K562 (cell line): ENCODE measurements around the gene STK11.

Experiments used
- ATF7 ChIP-seq: fragments of 450-650 bp; IDR thresholded peaks from 2 replicates; pipeline ENCODE4 v1.7.1; 2014; ENCODE audit warnings: mild to moderate bottlenecking, moderate library complexity
- CBFA2T3 ChIP-seq: fragments of 450-650 bp; IDR thresholded peaks from 2 replicates; pipeline ENCODE4 v1.6.1; 2017
- COPS2 ChIP-seq: fragments of 450-650 bp; conservative IDR thresholded peaks from 2 replicates; pipeline ENCODE4 v1.6.1; 2016; ENCODE audit warnings: mild to moderate bottlenecking, moderate library complexity
- CTCF ChIP-seq, 3 experiments: IDR thresholded peaks in 2 of 3; conservative IDR thresholded peaks in 1 of 3; 2 replicates each; pipeline ENCODE4 v1.5.1; 2011 to 2012; ENCODE audit warnings: low read length in 3 of 3, mild to moderate bottlenecking in 3 of 3, control low read depth in 2 of 3, improper control_type of control experiment in 1 of 3, inconsistent platforms in 1 of 3, low read depth in 1 of 3, mixed read lengths in 1 of 3, moderate library complexity in 1 of 3; ENCODE audit not compliant: insufficient read depth in 2 of 3
- EGR1 ChIP-seq: fragments of 450-650 bp; conservative IDR thresholded peaks from 2 replicates; pipeline ENCODE4 v1.6.1; 2017; ENCODE audit warnings: mild to moderate bottlenecking
- GTF2F1 ChIP-seq: IDR thresholded peaks from 2 replicates; pipeline ENCODE4 v1.6.1; 2011; ENCODE audit warnings: low read depth, low read length, improper control_type of control experiment
- RAD21 ChIP-seq, 2 experiments: fragments of 250-450 bp in 1 of 2; fragments of 450-650 bp in 1 of 2; sonication (Bioruptor Pico) in 1 of 2; formaldehyde crosslinking in 1 of 2; IDR thresholded peaks in 1 of 2; conservative IDR thresholded peaks in 1 of 2; 2 replicates each; pipeline versions ENCODE4 v1.4.0 to v1.8.0; 2020 to 2022; ENCODE audit warnings: mild to moderate bottlenecking in 2 of 2, moderate library complexity in 1 of 2
- XRCC5 ChIP-seq: fragments of 200-400 bp; formaldehyde crosslinking; IDR thresholded peaks from 2 replicates; pipeline ENCODE4 v1.6.1; 2017; ENCODE audit warnings: low read depth, mild to moderate bottlenecking, low read length
- ZFP36 ChIP-seq: fragments of 150-350 bp; IDR thresholded peaks from 2 replicates; pipeline ENCODE4 v1.6.1; 2018; ENCODE audit warnings: low read length, low read depth; ENCODE audit not compliant: partially characterized antibody
- ZNF408 ChIP-seq: fragments of 250-450 bp; sonication (Bioruptor Pico); IDR thresholded peaks from 2 replicates; pipeline ENCODE4 v1.4.0; 2020; ENCODE audit warnings: low read depth, mild to moderate bottlenecking, moderate library complexity
- ZNF780A ChIP-seq: fragments of 250-450 bp; sonication (Bioruptor Pico); IDR thresholded peaks from 2 replicates; pipeline ENCODE4 v1.5.0; 2021; ENCODE audit warnings: mild to moderate bottlenecking
- TF ChIP-seq, protein P1 (sequence below): fragments of 450-650 bp; IDR thresholded peaks from 2 replicates; pipeline ENCODE4 v1.6.1; 2018; ENCODE audit not compliant: partially characterized antibody
- TF ChIP-seq, protein P2 (sequence below): fragments of 250-450 bp; sonication (Bioruptor Pico); IDR thresholded peaks from 2 replicates; pipeline ENCODE4 v1.8.0; 2021; ENCODE audit warnings: borderline replicate concordance, mild to moderate bottlenecking, moderate library complexity; ENCODE audit not compliant: poor library complexity, severe bottlenecking
- TF ChIP-seq, protein P3 (sequence below): fragments of 200-600 bp; sonication (generic); IDR thresholded peaks from one replicate; pipeline ENCODE4 v1.6.1; 2012; ENCODE audit warnings: mild to moderate bottlenecking, low read depth, low read length, inconsistent platforms

GRCh38 chr19:1156830-1157615 lies 48.6 kb upstream of the STK11 start:
- TF ChIP-seq ATF7 = no peak
- no peak for TF ChIP-seq RAD21 (CRISPR knock-in tag; conservative IDR thresholded peaks at IDR 0.05 in 1 of 2, IDR thresholded peaks at IDR 0.05 in 1 of 2)
- TF ChIP-seq, protein P1, sequence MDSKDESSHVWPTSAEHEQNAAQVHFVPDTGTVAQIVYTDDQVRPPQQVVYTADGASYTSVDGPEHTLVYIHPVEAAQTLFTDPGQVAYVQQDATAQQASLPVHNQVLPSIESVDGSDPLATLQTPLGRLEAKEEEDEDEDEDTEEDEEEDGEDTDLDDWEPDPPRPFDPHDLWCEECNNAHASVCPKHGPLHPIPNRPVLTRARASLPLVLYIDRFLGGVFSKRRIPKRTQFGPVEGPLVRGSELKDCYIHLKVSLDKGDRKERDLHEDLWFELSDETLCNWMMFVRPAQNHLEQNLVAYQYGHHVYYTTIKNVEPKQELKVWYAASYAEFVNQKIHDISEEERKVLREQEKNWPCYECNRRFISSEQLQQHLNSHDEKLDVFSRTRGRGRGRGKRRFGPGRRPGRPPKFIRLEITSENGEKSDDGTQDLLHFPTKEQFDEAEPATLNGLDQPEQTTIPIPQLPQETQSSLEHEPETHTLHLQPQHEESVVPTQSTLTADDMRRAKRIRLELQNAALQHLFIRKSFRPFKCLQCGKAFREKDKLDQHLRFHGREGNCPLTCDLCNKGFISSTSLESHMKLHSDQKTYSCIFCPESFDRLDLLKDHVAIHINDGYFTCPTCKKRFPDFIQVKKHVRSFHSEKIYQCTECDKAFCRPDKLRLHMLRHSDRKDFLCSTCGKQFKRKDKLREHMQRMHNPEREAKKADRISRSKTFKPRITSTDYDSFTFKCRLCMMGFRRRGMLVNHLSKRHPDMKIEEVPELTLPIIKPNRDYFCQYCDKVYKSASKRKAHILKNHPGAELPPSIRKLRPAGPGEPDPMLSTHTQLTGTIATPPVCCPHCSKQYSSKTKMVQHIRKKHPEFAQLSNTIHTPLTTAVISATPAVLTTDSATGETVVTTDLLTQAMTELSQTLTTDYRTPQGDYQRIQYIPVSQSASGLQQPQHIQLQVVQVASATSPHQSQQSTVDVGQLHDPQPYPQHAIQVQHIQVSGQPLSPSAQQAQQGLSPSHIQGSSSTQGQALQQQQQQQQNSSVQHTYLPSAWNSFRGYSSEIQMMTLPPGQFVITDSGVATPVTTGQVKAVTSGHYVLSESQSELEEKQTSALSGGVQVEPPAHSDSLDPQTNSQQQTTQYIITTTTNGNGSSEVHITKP = no peak
- no peak for TF ChIP-seq ZNF780A (CRISPR knock-in tag)
- TF ChIP-seq CBFA2T3 = no peak
- TF ChIP-seq, protein P2, sequence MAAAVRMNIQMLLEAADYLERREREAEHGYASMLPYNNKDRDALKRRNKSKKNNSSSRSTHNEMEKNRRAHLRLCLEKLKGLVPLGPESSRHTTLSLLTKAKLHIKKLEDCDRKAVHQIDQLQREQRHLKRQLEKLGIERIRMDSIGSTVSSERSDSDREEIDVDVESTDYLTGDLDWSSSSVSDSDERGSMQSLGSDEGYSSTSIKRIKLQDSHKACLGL (CRISPR knock-in tag) = no peak
- TF ChIP-seq CTCF (IDR thresholded peaks at IDR 0.05 in 2 of 3, conservative IDR thresholded peaks at IDR 0.05 in 1 of 3; ENCODE audit: insufficient read depth in 2 of 3, low read depth in 1 of 3, low read length in 3 of 3) = no peak
- no peak for TF ChIP-seq ZNF408
- TF ChIP-seq COPS2 = no peak
- TF ChIP-seq, protein P3, sequence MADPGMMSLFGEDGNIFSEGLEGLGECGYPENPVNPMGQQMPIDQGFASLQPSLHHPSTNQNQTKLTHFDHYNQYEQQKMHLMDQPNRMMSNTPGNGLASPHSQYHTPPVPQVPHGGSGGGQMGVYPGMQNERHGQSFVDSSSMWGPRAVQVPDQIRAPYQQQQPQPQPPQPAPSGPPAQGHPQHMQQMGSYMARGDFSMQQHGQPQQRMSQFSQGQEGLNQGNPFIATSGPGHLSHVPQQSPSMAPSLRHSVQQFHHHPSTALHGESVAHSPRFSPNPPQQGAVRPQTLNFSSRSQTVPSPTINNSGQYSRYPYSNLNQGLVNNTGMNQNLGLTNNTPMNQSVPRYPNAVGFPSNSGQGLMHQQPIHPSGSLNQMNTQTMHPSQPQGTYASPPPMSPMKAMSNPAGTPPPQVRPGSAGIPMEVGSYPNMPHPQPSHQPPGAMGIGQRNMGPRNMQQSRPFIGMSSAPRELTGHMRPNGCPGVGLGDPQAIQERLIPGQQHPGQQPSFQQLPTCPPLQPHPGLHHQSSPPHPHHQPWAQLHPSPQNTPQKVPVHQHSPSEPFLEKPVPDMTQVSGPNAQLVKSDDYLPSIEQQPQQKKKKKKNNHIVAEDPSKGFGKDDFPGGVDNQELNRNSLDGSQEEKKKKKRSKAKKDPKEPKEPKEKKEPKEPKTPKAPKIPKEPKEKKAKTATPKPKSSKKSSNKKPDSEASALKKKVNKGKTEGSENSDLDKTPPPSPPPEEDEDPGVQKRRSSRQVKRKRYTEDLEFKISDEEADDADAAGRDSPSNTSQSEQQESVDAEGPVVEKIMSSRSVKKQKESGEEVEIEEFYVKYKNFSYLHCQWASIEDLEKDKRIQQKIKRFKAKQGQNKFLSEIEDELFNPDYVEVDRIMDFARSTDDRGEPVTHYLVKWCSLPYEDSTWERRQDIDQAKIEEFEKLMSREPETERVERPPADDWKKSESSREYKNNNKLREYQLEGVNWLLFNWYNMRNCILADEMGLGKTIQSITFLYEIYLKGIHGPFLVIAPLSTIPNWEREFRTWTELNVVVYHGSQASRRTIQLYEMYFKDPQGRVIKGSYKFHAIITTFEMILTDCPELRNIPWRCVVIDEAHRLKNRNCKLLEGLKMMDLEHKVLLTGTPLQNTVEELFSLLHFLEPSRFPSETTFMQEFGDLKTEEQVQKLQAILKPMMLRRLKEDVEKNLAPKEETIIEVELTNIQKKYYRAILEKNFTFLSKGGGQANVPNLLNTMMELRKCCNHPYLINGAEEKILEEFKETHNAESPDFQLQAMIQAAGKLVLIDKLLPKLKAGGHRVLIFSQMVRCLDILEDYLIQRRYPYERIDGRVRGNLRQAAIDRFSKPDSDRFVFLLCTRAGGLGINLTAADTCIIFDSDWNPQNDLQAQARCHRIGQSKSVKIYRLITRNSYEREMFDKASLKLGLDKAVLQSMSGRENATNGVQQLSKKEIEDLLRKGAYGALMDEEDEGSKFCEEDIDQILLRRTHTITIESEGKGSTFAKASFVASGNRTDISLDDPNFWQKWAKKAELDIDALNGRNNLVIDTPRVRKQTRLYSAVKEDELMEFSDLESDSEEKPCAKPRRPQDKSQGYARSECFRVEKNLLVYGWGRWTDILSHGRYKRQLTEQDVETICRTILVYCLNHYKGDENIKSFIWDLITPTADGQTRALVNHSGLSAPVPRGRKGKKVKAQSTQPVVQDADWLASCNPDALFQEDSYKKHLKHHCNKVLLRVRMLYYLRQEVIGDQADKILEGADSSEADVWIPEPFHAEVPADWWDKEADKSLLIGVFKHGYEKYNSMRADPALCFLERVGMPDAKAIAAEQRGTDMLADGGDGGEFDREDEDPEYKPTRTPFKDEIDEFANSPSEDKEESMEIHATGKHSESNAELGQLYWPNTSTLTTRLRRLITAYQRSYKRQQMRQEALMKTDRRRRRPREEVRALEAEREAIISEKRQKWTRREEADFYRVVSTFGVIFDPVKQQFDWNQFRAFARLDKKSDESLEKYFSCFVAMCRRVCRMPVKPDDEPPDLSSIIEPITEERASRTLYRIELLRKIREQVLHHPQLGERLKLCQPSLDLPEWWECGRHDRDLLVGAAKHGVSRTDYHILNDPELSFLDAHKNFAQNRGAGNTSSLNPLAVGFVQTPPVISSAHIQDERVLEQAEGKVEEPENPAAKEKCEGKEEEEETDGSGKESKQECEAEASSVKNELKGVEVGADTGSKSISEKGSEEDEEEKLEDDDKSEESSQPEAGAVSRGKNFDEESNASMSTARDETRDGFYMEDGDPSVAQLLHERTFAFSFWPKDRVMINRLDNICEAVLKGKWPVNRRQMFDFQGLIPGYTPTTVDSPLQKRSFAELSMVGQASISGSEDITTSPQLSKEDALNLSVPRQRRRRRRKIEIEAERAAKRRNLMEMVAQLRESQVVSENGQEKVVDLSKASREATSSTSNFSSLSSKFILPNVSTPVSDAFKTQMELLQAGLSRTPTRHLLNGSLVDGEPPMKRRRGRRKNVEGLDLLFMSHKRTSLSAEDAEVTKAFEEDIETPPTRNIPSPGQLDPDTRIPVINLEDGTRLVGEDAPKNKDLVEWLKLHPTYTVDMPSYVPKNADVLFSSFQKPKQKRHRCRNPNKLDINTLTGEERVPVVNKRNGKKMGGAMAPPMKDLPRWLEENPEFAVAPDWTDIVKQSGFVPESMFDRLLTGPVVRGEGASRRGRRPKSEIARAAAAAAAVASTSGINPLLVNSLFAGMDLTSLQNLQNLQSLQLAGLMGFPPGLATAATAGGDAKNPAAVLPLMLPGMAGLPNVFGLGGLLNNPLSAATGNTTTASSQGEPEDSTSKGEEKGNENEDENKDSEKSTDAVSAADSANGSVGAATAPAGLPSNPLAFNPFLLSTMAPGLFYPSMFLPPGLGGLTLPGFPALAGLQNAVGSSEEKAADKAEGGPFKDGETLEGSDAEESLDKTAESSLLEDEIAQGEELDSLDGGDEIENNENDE = no peak
- TF ChIP-seq XRCC5 = no peak
- TF ChIP-seq ZFP36 = no peak
- TF ChIP-seq EGR1 = no peak
- TF ChIP-seq GTF2F1 = no peak
